ENCODE measurements around the gene PPM1F. TPM values are rescaled to one million over a fixed set of nuclear protein-coding genes. Genes with fewer than 3 reads are reported as not detected.

Gene PPM1F
- total and polyA plus RNA-seq, 10 of the 15 experiments (the other 5 are each of a cell fraction or from before 2014, with no cell fraction given): 0.55 to 26.3 (median 9.7) TPM

DNA sequence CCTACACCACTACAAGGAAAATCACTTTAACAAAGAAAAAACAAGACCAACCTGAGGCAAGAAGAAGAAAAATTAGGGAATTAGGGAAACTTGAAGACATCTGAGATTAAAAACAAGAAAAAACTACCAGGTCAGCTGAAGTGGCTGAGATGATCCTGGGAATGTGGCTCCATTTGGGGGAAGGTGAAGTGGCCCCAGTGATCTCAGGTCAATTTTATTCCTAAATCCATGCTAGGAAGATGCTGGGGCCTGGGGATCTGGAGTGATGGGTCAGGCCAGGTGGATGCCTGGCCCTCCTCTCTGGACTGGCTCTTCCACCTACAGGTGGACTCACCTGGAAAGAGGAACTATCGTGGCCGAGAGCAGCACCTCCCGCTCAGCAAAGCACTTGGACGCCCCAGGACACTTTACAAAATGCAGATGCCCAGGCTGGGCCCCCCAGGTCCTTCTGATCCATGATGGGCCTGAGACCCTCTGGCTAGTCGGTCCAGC, 23.3 kb upstream of the PPM1F start:
- intact Hi-C loops (cut with micrococcal nuclease; ENCODE audit: unreplicated experiment) (no loop called here), in situ Hi-C loops (cut with MboI) (no loop called here)
- Histone ChIP-seq H3K4me2 (ENCODE audit: control insufficient read depth, insufficient read depth) (no peak overlapping the region), H3K36me3 (ENCODE audit: control insufficient read depth in 2 of 2, insufficient read depth in 2 of 2, low read length in 1 of 2) (peaks cover 16 to 20% of the 10 kb centered on the region in 2 experiments), H3K4me3 (no peak overlapping the region), H3K9me3 (replicated peaks; ENCODE audit: control insufficient read depth, insufficient read depth, low read length) (no peaks in the 10 kb centered on the region), H2AFZ (ENCODE audit: control insufficient read depth, low read depth, low read length) (no peak overlapping the region), H3K4me1 (ENCODE audit: control insufficient read depth, insufficient read depth, low read length) (no peaks in the 10 kb centered on the region; the same call in 1 of the 2 replicates), H3K79me2 (ENCODE audit: control insufficient read depth, insufficient read depth, low read length) (no peaks in the 10 kb centered on the region), H3K27me3 (replicated peaks in 1 of 2; ENCODE audit: control insufficient read depth in 2 of 2, insufficient read depth in 2 of 2, low read length in 1 of 2) (no peaks in the 10 kb centered on the region), H4K20me1 (ENCODE audit: control insufficient read depth, insufficient read depth) (no peaks in the 10 kb centered on the region; the same call in 1 of the 2 replicates), H3K9ac (ENCODE audit: control insufficient read depth, insufficient read depth, low read length) (no peak overlapping the region), H3K27ac (ENCODE audit: control insufficient read depth, insufficient read depth) (no peak overlapping the region)
- ATAC-seq (no peak), FAIRE-seq (no peak), DNase-seq (ENCODE audit: low read depth, low spot score) (no peak)
- RAD21 ChIA-PET (ENCODE audit: unreplicated experiment): no interaction called here
- 88% methylated on average over 5 of the region's 5 CpGs for WGBS (ENCODE audit: insufficient coverage, insufficient replicate concordance, low lambda C conversion rate, missing lambda C conversion rate)
- BruUV-seq (replicated peaks): no TSS peak
- POLR2A ChIA-PET: no interaction called here
- CTCF ChIA-PET: interaction anchor here (0.5 kb wide), 1 partner anchor 1315 kb away, joined by 3 read pairs; no protein-coding TSS in a partner anchor
- SMC1A ChIA-PET (ENCODE audit: uncharacterized antibody, unreplicated experiment): no interaction called here
- no peak for TF ChIP-seq RELA (IDR thresholded peaks at IDR 0.05; ENCODE audit: borderline replicate concordance, partially characterized antibody)
- TF ChIP-seq SREBF1 (IDR thresholded peaks at IDR 0.05; ENCODE audit: low read length): no peak
- TF ChIP-seq CHD1 (IDR thresholded peaks at IDR 0.05; ENCODE audit: low read depth, low read length): no peak
- no peak for TF ChIP-seq HDGF (IDR thresholded peaks at IDR 0.05)
- TF ChIP-seq, protein P1, sequence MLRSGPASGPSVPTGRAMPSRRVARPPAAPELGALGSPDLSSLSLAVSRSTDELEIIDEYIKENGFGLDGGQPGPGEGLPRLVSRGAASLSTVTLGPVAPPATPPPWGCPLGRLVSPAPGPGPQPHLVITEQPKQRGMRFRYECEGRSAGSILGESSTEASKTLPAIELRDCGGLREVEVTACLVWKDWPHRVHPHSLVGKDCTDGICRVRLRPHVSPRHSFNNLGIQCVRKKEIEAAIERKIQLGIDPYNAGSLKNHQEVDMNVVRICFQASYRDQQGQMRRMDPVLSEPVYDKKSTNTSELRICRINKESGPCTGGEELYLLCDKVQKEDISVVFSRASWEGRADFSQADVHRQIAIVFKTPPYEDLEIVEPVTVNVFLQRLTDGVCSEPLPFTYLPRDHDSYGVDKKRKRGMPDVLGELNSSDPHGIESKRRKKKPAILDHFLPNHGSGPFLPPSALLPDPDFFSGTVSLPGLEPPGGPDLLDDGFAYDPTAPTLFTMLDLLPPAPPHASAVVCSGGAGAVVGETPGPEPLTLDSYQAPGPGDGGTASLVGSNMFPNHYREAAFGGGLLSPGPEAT (IDR thresholded peaks at IDR 0.05; ENCODE audit: low read depth): no peak
- TF ChIP-seq EED (IDR thresholded peaks at IDR 0.05; ENCODE audit: low read depth): no peak
- TF ChIP-seq JUND (IDR thresholded peaks at IDR 0.05; ENCODE audit: low read depth, low read length): no peak
- TF ChIP-seq, protein P2, sequence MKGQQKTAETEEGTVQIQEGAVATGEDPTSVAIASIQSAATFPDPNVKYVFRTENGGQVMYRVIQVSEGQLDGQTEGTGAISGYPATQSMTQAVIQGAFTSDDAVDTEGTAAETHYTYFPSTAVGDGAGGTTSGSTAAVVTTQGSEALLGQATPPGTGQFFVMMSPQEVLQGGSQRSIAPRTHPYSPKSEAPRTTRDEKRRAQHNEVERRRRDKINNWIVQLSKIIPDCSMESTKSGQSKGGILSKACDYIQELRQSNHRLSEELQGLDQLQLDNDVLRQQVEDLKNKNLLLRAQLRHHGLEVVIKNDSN (IDR thresholded peaks at IDR 0.05; ENCODE audit: borderline replicate concordance, extremely low read length, insufficient read depth, low read depth, low read length): no peak
- TF ChIP-seq NR2F1 (conservative IDR thresholded peaks at IDR 0.05): no peak
- no peak for TF ChIP-seq MTA3 (IDR thresholded peaks at IDR 0.05; ENCODE audit: borderline replicate concordance, low read length)
- no peak for TF ChIP-seq FOXM1 (IDR thresholded peaks at IDR 0.05; ENCODE audit: low read depth, low read length)
- TF ChIP-seq TARDBP (IDR thresholded peaks at IDR 0.05; ENCODE audit: borderline replicate concordance): no peak
- TF ChIP-seq BMI1 (IDR thresholded peaks at IDR 0.05; ENCODE audit: borderline replicate concordance): no peak

Data from GM12878 (cell line).